D341Med (cell line): ENCODE measurements around the gene DIAPH3.

Experiments
- DNase-seq: peaks from one replicate; pipeline ENCODE4 v3.0.0; 2012; ENCODE audit warnings: low spot score

Gene DIAPH3

GRCh38 chr13:59957438-59957837 lies 206.3 kb downstream of the DIAPH3 start:
- DNase-seq, result no peak

- no peak for DNase-seq
These were observed 209.1 kb downstream of the DIAPH3 start for GRCh38 chr13:59954601-59955000.

GRCh38 chr13:59951011-59951410 lies 212.7 kb downstream of the DIAPH3 start:
- no peak for DNase-seq

GRCh38 chr13:59950266-59950665 lies 213.5 kb downstream of the DIAPH3 start:
- DNase-seq, result no peak

DNA sequence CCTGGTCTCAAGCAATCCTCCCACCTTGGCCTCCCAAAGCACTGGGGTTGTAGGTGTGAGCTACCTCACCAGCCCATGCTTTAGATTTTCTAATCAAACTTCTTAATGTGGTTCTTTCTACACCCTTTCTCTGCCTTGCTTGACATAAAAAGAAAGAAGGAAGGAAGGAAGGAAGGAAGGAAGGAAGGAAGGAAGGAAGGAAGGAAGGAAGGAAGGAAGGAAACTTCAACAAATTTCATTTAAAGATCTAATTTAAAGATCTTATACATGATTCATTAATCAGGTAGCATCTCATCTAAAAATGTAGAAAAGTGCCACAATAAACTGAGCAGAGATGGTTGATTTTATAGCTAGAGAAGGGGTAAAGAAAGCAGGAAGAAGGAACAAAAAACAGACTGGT lies 215.0 kb downstream of the DIAPH3 start:
- no peak for DNase-seq

GRCh38 chr13:59946944-59947343 lies 216.8 kb downstream of the DIAPH3 start:
- DNase-seq, result no peak

- no peak for DNase-seq
These were observed 232.1 kb downstream of the DIAPH3 start for GRCh38 chr13:59931621-59932020.

- no peak for DNase-seq
These were observed 239.5 kb downstream of the DIAPH3 start for GRCh38 chr13:59924256-59924655.

DNA sequence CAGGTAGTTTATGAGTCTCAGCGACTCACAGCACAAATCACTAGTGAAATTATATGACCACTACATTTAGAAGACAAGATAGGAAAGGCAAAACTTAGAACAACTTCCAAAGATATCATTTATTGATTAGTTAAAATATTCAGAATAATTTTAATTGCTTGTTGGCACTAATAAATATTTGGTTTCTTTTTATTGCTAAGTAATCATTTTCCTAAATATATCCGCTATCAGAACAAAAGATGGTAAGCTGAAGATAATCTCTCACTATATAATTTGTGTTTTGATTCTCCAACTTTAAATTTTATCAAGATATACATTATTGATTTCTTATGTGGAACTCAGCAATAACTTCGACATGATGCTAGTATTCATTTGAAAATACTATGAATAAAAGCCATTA lies 248.5 kb downstream of the DIAPH3 start:
- no peak for DNase-seq

- DNase-seq, result no peak
These were observed 249.2 kb downstream of the DIAPH3 start for GRCh38 chr13:59914556-59914955.

DNA sequence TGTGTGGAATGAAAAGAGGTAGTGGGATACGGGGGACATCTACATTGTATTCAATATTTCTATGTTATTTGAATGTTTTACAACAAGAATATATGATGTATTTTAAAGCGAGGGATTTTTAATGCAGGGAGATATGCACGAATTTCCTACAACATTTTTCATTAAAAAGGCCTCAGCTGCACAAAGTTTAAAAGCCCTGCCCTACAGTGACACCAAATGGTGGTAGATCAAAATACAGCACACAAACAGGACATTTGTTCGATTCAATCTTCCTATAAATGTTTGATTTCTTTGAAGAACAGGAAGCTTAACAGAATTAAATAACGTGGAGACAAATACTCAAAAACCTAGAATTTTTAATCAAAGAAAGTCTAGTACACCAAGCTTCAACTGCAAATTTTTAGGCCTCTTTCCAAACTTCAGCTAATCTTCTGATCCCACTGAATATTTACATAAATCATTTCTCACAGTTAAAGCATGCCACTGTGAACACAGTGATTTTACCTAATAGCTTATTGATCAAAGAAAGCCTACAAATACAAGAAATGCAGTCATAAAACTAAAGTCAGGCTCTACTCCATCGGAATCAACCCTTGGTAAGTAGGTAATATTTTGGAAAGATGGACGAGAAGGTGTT lies 257.2 kb downstream of the DIAPH3 start:
- DNase-seq, result peak; percentile 27

GRCh38 chr13:59901191-59901590 lies 262.5 kb downstream of the DIAPH3 start:
- DNase-seq, result no peak

- DNase-seq, result no peak
These were observed 265.7 kb downstream of the DIAPH3 start for GRCh38 chr13:59898066-59898465.

- no peak for DNase-seq
These were observed 270.5 kb downstream of the DIAPH3 start for GRCh38 chr13:59893266-59893665.

DNA sequence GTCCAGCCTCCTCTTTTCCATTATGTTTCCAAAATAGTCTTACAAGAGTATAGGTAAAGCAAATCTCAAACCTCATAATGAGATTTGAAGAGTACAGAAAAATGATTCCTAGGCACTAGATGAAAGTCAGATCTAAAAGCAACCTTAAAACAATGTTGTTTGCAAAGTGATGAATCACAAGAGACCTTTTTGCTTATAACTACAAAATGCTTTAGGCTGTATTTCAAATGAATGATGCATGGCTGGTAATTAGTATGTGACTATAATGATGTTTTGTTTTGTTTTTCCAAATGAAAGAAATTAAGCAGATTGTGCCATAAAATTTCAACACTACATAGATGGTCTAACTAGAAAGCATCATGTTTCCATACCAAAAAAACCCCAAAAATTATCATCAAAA lies 272.7 kb downstream of the DIAPH3 start:
- no peak for DNase-seq

GRCh38 chr13:59890054-59890453 lies 273.7 kb downstream of the DIAPH3 start:
- DNase-seq, result no peak

DNA sequence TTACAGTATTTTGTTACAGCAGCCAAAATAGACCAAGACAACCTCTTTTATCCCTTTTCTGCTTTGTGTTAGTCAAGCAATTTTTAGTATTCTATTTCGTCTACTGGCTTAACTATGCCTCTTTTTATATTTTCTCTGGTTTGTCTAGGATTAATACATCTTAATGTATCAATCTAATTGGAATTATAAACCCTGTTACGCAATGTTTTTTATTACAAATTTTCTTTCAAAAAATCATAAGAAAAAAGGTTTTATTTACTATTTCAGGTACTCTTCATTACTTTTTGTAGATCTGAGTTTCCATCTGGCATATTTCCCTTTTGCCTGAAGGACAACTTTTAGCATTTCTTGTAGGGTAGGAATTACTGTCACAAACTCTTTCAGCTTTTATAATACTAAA lies 275.3 kb downstream of the DIAPH3 start:
- no peak for DNase-seq

GRCh38 chr13:59885076-59885475 lies 278.7 kb downstream of the DIAPH3 start:
- no peak for DNase-seq

- no peak for DNase-seq
These were observed 279.8 kb downstream of the DIAPH3 start for GRCh38 chr13:59883885-59884284.

- DNase-seq, result no peak
These were observed 283.3 kb downstream of the DIAPH3 start for GRCh38 chr13:59880468-59880867.

DNA sequence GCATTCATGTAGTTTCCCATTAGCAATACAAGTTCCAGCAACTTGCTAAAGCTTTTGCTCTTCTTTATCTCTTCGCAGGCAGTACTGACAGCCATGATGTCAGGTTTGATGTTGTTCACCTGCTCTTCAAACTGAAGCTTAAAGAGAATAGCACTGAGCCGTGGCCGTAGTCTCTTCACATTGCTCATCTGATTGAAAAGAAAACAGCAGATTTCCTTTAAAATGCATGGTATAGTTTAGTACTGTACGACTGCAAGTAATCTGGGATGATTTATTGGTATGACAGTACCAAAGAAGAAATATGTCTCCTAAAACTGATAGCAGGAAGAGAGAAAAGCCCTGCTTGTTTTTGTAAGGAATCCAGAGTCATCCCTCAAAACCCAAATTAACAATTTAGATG lies 284.4 kb downstream of the DIAPH3 start:
- no peak for DNase-seq

DNA sequence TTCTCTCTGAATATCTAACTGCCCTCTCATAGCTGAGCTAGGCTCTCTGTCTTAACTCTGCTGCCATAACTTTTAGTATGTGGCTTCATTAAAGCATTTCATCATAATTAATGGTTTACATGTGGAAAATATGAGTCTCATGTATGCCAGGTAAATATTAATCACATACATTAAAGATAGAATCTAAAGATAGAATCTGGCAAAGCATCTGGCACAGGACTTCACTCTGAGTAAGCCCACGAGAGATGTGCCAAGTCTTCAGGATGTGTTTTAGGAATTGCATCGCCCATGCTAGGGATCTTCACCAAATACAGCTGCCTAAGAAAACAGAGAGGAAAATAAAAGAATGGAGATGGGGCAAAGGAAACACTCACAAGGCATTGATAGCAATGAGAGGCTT lies 285.8 kb downstream of the DIAPH3 start:
- no peak for DNase-seq

- no peak for DNase-seq
These were observed 288.8 kb downstream of the DIAPH3 start for GRCh38 chr13:59874973-59875372.

DNA sequence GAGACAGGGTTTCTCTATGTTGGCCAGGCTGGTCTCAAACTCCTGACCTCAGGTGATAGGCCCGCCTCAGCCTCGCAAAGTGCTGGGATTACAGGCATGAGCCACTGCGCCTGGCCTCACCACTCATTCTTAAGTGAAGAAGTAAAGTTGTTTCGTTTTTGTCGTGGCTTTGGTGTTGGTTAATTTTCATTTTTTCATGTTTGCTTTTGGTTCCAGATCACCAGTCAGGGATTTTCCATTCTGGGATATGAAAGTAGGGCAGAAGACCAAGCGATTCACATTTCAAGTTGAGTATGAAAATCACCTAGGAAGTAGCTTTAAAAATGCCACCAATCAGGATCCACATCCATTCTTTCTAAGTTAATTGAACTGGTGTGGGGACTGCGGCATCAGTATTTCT lies 289.9 kb downstream of the DIAPH3 start:
- DNase-seq, result no peak

DNA sequence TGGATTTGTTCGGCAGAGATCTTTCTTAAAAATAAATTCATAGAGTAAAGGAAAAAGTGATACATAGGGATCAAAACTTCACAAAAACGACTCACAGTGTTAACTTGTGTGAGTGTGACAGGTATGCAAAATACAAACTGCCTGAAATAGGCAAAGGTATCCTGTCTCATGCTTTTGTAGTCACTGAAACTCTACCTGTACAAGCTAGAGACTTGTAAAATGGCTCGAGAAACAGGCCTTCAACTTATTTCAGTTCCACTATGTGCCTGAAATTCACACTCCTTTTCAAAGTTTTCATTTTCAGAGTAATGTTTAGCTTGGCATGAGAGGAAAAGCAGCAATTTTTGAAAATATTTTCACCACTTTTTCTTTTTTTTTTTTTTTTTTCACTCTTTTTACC lies 290.4 kb downstream of the DIAPH3 start:
- DNase-seq, result no peak
